Muscle of leg (tissue), 11 donors: ENCODE data around the gene ZNF213. TPM values are rescaled to one million over a fixed set of nuclear protein-coding genes. Genes with fewer than 3 reads are reported as not detected.

Source experiments
- DNase-seq: peaks from one replicate; pipeline ENCODE4 v3.0.0; 2013
- H3K27ac ChIP-seq: one replicate; pipeline ENCODE4 v1.5.1; 2013; ENCODE audit warnings: mild to moderate bottlenecking, low read length, control low read depth
- H3K27me3 ChIP-seq: one replicate; pipeline ENCODE4 v1.6.1; 2013; ENCODE audit warnings: low read length; ENCODE audit not compliant: control insufficient read depth, insufficient read depth
- H3K36me3 ChIP-seq: one replicate; pipeline ENCODE4 v1.6.1; 2013; ENCODE audit warnings: low read length; ENCODE audit not compliant: control insufficient read depth, insufficient read depth
- H3K4me1 ChIP-seq: one replicate; pipeline ENCODE4 v1.6.1; 2013; ENCODE audit warnings: low read length; ENCODE audit not compliant: control insufficient read depth, insufficient read depth
- H3K4me3 ChIP-seq: one replicate; pipeline ENCODE4 v1.5.1; 2013; ENCODE audit warnings: low read length, control low read depth
- H3K9me3 ChIP-seq: replicated peaks from 2 replicates; pipeline ENCODE4 v1.6.1; 2013; ENCODE audit warnings: low read depth, low read length; ENCODE audit not compliant: control insufficient read depth
- WGBS: methylation state at CpG from one replicate; pipeline ENCODE4 v1.1.5; 2013; ENCODE audit warnings: missing lambda C conversion rate; ENCODE audit not compliant: insufficient coverage; 5-methylcytosine and 5-hydroxymethylcytosine counted together
- polyA plus RNA-seq, 8 donors: library from polyadenylated mRNA; unstranded; fragments of 120-200 nt; gene quantifications; one replicate each; pipeline versions ENCODE4 v1.2.1 to v1.2.3, GENCODE V29; 2013; ENCODE audit warnings: inconsistent platforms in 1 of 8, low replicate concordance in 1 of 8; ENCODE audit not compliant: insufficient read length in 8 of 8, insufficient read depth in 1 of 8
- total RNA-seq: library from RNA; stranded (reverse); fragments of 120-200 nt; gene quantifications from one replicate; pipeline ENCODE4 v1.2.4, GENCODE V29; 2013

ZNF213 gene
- total and polyA plus RNA-seq, 9 donors: 3.1 to 14.0 (median 11.4) TPM

- 95% methylated on average over 23 of the region's 23 CpGs for WGBS
- H3K27me3 ChIP-seq: no peaks in the 10 kb centered on the region
- H3K4me1 ChIP-seq: peaks cover 40% of the 10 kb centered on the region
- no peak overlapping the region for H3K4me3 ChIP-seq
- H3K27ac ChIP-seq: no peak overlapping the region
- DNase-seq: no peak
- H3K9me3 ChIP-seq: no peaks in the 10 kb centered on the region
- peaks cover 57% of the 10 kb centered on the region for H3K36me3 ChIP-seq
Observed at GRCh38 chr16:3141781-3142311, 7.0 kb downstream of the ZNF213 start.

GRCh38 chr16:3142327-3142726 is 7.5 kb downstream of the ZNF213 start:
- Histone ChIP-seq H3K27ac (peak overlapping the region; percentile 92), H3K4me1 (peaks cover 40% of the 10 kb centered on the region), H3K9me3 (no peaks in the 10 kb centered on the region), H3K36me3 (peaks cover 52% of the 10 kb centered on the region), H3K27me3 (no peaks in the 10 kb centered on the region), H3K4me3 (no peak overlapping the region)
- 95% methylated on average over 22 of the region's 22 CpGs for WGBS
- DNase-seq: no peak

- peak overlapping the region; percentile 92 for H3K27ac ChIP-seq
- peak overlapping the region; percentile 13 for H3K4me3 ChIP-seq
- WGBS: 85% methylated on average over 11 of the region's 13 CpGs
- DNase-seq: no peak
- no peaks in the 10 kb centered on the region for H3K27me3 ChIP-seq
- no peaks in the 10 kb centered on the region for H3K9me3 ChIP-seq
- peaks cover 42% of the 10 kb centered on the region for H3K4me1 ChIP-seq
- H3K36me3 ChIP-seq: peaks cover 48% of the 10 kb centered on the region
Observed at GRCh38 chr16:3142770-3143169, 7.9 kb downstream of the ZNF213 start.

GRCh38 chr16:3143189-3143588 is 8.4 kb downstream of the ZNF213 start:
- no peaks in the 10 kb centered on the region for H3K9me3 ChIP-seq
- no peaks in the 10 kb centered on the region for H3K27me3 ChIP-seq
- peak overlapping the region; percentile 92 for H3K27ac ChIP-seq
- DNase-seq: no peak
- WGBS: 85% methylated on average over 9 of the region's 11 CpGs
- H3K4me1 ChIP-seq: peaks cover 45% of the 10 kb centered on the region
- peak overlapping the region; percentile 13 for H3K4me3 ChIP-seq
- H3K36me3 ChIP-seq: peaks cover 44% of the 10 kb centered on the region

GRCh38 chr16:3143598-3144320 is 8.9 kb downstream of the ZNF213 start:
- peaks cover 3% of the 10 kb centered on the region for H3K27me3 ChIP-seq
- H3K9me3 ChIP-seq: no peaks in the 10 kb centered on the region
- peak overlapping the region; percentile 92 for H3K27ac ChIP-seq
- no peak overlapping the region for H3K4me3 ChIP-seq
- H3K36me3 ChIP-seq: peaks cover 38% of the 10 kb centered on the region
- 75% methylated on average over 23 of the region's 23 CpGs for WGBS
- peaks cover 45% of the 10 kb centered on the region for H3K4me1 ChIP-seq
- peak; percentile 65 for DNase-seq

GRCh38 chr16:3144321-3144983 is 9.6 kb downstream of the ZNF213 start:
- Histone ChIP-seq H3K27ac (peak overlapping the region; percentile 92), H3K9me3 (no peaks in the 10 kb centered on the region), H3K36me3 (peaks cover 31% of the 10 kb centered on the region), H3K4me3 (no peak overlapping the region), H3K4me1 (peaks cover 47% of the 10 kb centered on the region), H3K27me3 (peaks cover 3% of the 10 kb centered on the region)
- 56% methylated on average over 13 of the region's 18 CpGs for WGBS
- no peak for DNase-seq

GRCh38 chr16:3145151-3145550 is 10.3 kb downstream of the ZNF213 start:
- Histone ChIP-seq H3K4me3 (no peak overlapping the region), H3K36me3 (peaks cover 26% of the 10 kb centered on the region), H3K27me3 (peaks cover 3% of the 10 kb centered on the region), H3K27ac (no peak overlapping the region), H3K4me1 (peaks cover 54% of the 10 kb centered on the region), H3K9me3 (no peaks in the 10 kb centered on the region)
- DNase-seq: no peak
- WGBS: 81% methylated on average over 6 of the region's 10 CpGs

- WGBS: 70% methylated on average over 11 of the region's 12 CpGs
- H3K27me3 ChIP-seq: peaks cover 3% of the 10 kb centered on the region
- no peak overlapping the region for H3K27ac ChIP-seq
- DNase-seq: no peak
- H3K4me3 ChIP-seq: no peak overlapping the region
- no peaks in the 10 kb centered on the region for H3K9me3 ChIP-seq
- H3K4me1 ChIP-seq: peaks cover 56% of the 10 kb centered on the region
- peaks cover 24% of the 10 kb centered on the region for H3K36me3 ChIP-seq
Observed at GRCh38 chr16:3145660-3146059, 10.8 kb downstream of the ZNF213 start.

- Histone ChIP-seq H3K9me3 (no peaks in the 10 kb centered on the region), H3K27ac (no peak overlapping the region), H3K27me3 (peaks cover 3% of the 10 kb centered on the region), H3K36me3 (peaks cover 10% of the 10 kb centered on the region), H3K4me3 (no peak overlapping the region), H3K4me1 (peaks cover 66% of the 10 kb centered on the region)
- WGBS: 80% methylated on average over 15 of the region's 16 CpGs
- no peak for DNase-seq
Observed at GRCh38 chr16:3147046-3147756, 12.4 kb downstream of the ZNF213 start.

GRCh38 chr16:3147757-3148104 is 12.9 kb downstream of the ZNF213 start:
- Histone ChIP-seq H3K27ac (no peak overlapping the region), H3K4me1 (peaks cover 65% of the 10 kb centered on the region)

More at GRCh38 chr16:3147757-3148104, 12.9 kb downstream of the ZNF213 start:
- H3K9me3 ChIP-seq: no peaks in the 10 kb centered on the region
- DNase-seq: no peak
- no peak overlapping the region for H3K4me3 ChIP-seq
- H3K36me3 ChIP-seq: peaks cover 5% of the 10 kb centered on the region
- H3K27me3 ChIP-seq: peaks cover 3% of the 10 kb centered on the region
- 89% methylated on average over 4 of the region's 5 CpGs for WGBS
